ENCODE measurements around the gene MYBPHL.

DNA sequence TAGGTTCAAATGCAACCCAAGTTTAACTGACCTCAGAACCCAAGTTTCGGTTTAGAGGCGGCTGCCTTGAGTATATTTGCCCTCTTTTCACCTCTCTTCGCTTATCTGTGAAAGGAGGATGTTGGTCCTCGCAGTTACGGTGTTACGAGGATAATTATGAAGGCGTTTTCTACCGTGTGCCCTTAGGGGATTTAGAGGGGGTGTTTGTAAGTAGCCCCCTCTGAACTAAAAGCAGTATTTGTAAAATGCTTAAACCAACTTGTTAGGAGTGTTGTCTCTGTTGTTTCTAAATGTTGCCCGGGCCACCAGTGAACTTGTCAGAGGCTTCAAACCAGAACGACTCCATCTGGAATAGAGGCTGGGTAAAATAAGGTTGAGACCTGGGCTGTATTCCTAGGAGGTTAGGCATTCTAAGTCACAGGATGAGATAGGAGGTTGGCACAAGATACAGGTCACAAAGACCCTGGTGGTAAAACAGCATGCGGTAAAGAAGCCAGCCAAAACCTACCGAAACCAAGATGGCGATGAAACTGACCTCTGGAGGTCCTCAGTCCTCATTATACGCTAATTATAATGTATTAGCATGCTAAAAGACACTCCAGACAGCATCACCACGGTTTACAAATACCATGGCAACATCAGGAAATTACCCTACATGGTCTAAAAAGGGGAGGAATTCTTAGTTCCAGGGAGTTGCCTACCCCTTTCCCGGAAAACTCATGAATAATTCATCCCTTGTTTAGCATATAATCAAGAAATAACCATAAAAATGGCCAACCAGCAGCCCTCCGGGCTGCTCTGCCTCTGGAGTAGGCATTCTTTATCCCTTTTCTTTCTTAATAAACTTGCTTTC is 22.8 kb downstream of the MYBPHL start:
- TF ChIP-seq, protein P1, sequence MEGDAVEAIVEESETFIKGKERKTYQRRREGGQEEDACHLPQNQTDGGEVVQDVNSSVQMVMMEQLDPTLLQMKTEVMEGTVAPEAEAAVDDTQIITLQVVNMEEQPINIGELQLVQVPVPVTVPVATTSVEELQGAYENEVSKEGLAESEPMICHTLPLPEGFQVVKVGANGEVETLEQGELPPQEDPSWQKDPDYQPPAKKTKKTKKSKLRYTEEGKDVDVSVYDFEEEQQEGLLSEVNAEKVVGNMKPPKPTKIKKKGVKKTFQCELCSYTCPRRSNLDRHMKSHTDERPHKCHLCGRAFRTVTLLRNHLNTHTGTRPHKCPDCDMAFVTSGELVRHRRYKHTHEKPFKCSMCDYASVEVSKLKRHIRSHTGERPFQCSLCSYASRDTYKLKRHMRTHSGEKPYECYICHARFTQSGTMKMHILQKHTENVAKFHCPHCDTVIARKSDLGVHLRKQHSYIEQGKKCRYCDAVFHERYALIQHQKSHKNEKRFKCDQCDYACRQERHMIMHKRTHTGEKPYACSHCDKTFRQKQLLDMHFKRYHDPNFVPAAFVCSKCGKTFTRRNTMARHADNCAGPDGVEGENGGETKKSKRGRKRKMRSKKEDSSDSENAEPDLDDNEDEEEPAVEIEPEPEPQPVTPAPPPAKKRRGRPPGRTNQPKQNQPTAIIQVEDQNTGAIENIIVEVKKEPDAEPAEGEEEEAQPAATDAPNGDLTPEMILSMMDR (IDR thresholded peaks at IDR 0.05) = no peak
- TF ChIP-seq POLR2A (IDR thresholded peaks at IDR 0.05) = no peak

Data from right lobe of liver (tissue), 4 donors.